Neural progenitor cell (in vitro differentiated cells): ENCODE measurements around the gene PDGFC. TPM values are rescaled to one million over a fixed set of nuclear protein-coding genes. Genes with fewer than 3 reads are reported as not detected.

Source experiments
- DNase-seq: peaks from one replicate; pipeline ENCODE4 v3.0.0-alpha.2; 2016; ENCODE audit warnings: low spot score
- H2AFZ ChIP-seq: fragments of 200-600 bp; sonication (generic); replicated peaks from 2 replicates; pipeline ENCODE4 v1.6.1; 2016; ENCODE audit warnings: antibody characterized with exemption
- H3F3A ChIP-seq: fragments of 200-600 bp; sonication (generic); 2 replicates; pipeline ENCODE4 v1.6.1; 2016; ENCODE audit warnings: antibody characterized with exemption, low read depth
- H3K27ac ChIP-seq: fragments of 200-600 bp; sonication (generic); 2 replicates; pipeline ENCODE4 v1.5.1; 2016; ENCODE audit warnings: mild to moderate bottlenecking
- H3K27me3 ChIP-seq: fragments of 200-600 bp; sonication (generic); 2 replicates; pipeline ENCODE4 v1.6.1; 2016; ENCODE audit warnings: mild to moderate bottlenecking, moderate library complexity
- H3K36me3 ChIP-seq: fragments of 200-600 bp; sonication (generic); 2 replicates; pipeline ENCODE4 v1.5.1; 2016
- H3K4me1 ChIP-seq: fragments of 200-600 bp; sonication (generic); 2 replicates; pipeline ENCODE4 v1.6.1; 2016; ENCODE audit warnings: mixed run types
- H3K4me2 ChIP-seq: fragments of 200-600 bp; sonication (generic); 2 replicates; pipeline ENCODE4 v1.6.1; 2016
- H3K4me3 ChIP-seq: fragments of 200-600 bp; sonication (generic); 2 replicates; pipeline ENCODE4 v1.5.1; 2016
- H3K79me2 ChIP-seq: fragments of 200-600 bp; sonication (generic); 2 replicates; pipeline ENCODE4 v1.6.1; 2016; ENCODE audit warnings: low read depth
- H3K9ac ChIP-seq: fragments of 200-600 bp; sonication (generic); 2 replicates; pipeline ENCODE4 v1.6.1; 2016
- H3K9me3 ChIP-seq: fragments of 200-600 bp; sonication (generic); 2 replicates; pipeline ENCODE4 v1.5.1; 2016; ENCODE audit warnings: low read depth
- H4K20me1 ChIP-seq: fragments of 200-600 bp; sonication (generic); 2 replicates; pipeline ENCODE4 v1.6.1; 2016; ENCODE audit warnings: low read depth
- H3K27ac Mint-ChIP-seq: 3 replicates; pipeline ENCODE4 v1.8.0; 2021; ENCODE audit warnings: mixed read lengths
- H3K27me3 Mint-ChIP-seq: 2 replicates; pipeline ENCODE4 v1.8.0; 2022; ENCODE audit warnings: low read depth, mild to moderate bottlenecking, inconsistent platforms, moderate library complexity, mixed read lengths; ENCODE audit not compliant: insufficient read depth
- H3K36me3 Mint-ChIP-seq: 3 replicates; pipeline ENCODE4 v1.8.0; 2021; ENCODE audit warnings: mixed read lengths
- H3K4me1 Mint-ChIP-seq: 3 replicates; pipeline ENCODE4 v1.8.0; 2021; ENCODE audit warnings: mixed read lengths
- H3K4me3 Mint-ChIP-seq: 3 replicates; pipeline ENCODE4 v1.8.0; 2021; ENCODE audit warnings: mild to moderate bottlenecking, moderate library complexity, mixed read lengths
- H3K9me3 Mint-ChIP-seq: 3 replicates; pipeline ENCODE4 v1.8.0; 2020; ENCODE audit warnings: mixed read lengths
- CTCF ChIP-seq: fragments of 200-600 bp; sonication (generic); IDR thresholded peaks from 2 replicates; pipeline ENCODE4 v1.5.1; 2017; ENCODE audit warnings: antibody characterized with exemption, mild to moderate bottlenecking
- EZH2 ChIP-seq: fragments of 200-600 bp; sonication (generic); IDR thresholded peaks from 2 replicates; pipeline ENCODE4 v1.6.1; 2017; ENCODE audit warnings: antibody characterized with exemption, mild to moderate bottlenecking, moderate library complexity
- EZH2phosphoT487 ChIP-seq: fragments of 200-600 bp; sonication (generic); IDR thresholded peaks from 2 replicates; pipeline ENCODE4 v1.6.1; 2017; ENCODE audit warnings: antibody characterized with exemption
- total RNA-seq: library from RNA; depleted of rRNA; stranded (reverse); fragments of >200 nt; gene quantifications from 2 replicates; pipeline ENCODE4 v1.2.3, GENCODE V29; 2015; ENCODE audit warnings: low replicate concordance

PDGFC gene
- total RNA-seq, 1 donor from 2014 or later, result 4.7 TPM

GRCh38 chr4:156830351-156830750 lies 141.2 kb downstream of the PDGFC start:
- no peak overlapping the region for H3K27ac Mint-ChIP-seq
- no peaks in the 10 kb centered on the region for H3F3A ChIP-seq
- no peaks in the 10 kb centered on the region for H3K4me1 Mint-ChIP-seq
- H3K4me1 ChIP-seq, result no peaks in the 10 kb centered on the region
- no peaks in the 10 kb centered on the region for H3K36me3 Mint-ChIP-seq
- no peaks in the 10 kb centered on the region for H3K9me3 ChIP-seq
- H3K4me3 Mint-ChIP-seq, result no peak overlapping the region
- H3K27me3 ChIP-seq, result no peaks in the 10 kb centered on the region
- no peaks in the 10 kb centered on the region for H3K36me3 ChIP-seq
- H3K4me3 ChIP-seq, result no peak overlapping the region
- DNase-seq, result no peak
- H3K27me3 Mint-ChIP-seq, result no peaks in the 10 kb centered on the region
- no peak for TF ChIP-seq CTCF
- no peak for TF ChIP-seq EZH2
- no peak for TF ChIP-seq EZH2phosphoT487
- H2AFZ ChIP-seq, result no peak overlapping the region
- no peaks in the 10 kb centered on the region for H3K9me3 Mint-ChIP-seq
- no peaks in the 10 kb centered on the region for H3K79me2 ChIP-seq
- H3K27ac ChIP-seq, result no peak overlapping the region
- H4K20me1 ChIP-seq, result no peaks in the 10 kb centered on the region
- no peak overlapping the region for H3K9ac ChIP-seq
- H3K4me2 ChIP-seq, result no peak overlapping the region

GRCh38 chr4:156829201-156829873 lies 142.3 kb downstream of the PDGFC start:
- Histone ChIP-seq H3K9me3 (no peaks in the 10 kb centered on the region), H3K4me2 (no peak overlapping the region), H3K27me3 (no peaks in the 10 kb centered on the region), H3F3A (no peaks in the 10 kb centered on the region), H3K4me1 (no peaks in the 10 kb centered on the region), H4K20me1 (no peaks in the 10 kb centered on the region), H3K79me2 (no peaks in the 10 kb centered on the region), H3K27ac (no peak overlapping the region), H3K9ac (no peak overlapping the region), H3K4me3 (no peak overlapping the region), H3K36me3 (no peaks in the 10 kb centered on the region), H2AFZ (no peak overlapping the region)
- no peak for TF ChIP-seq CTCF
- TF ChIP-seq EZH2phosphoT487, result no peak
- Mint-ChIP-seq H3K27ac (no peak overlapping the region), H3K4me1 (no peaks in the 10 kb centered on the region), H3K27me3 (no peaks in the 10 kb centered on the region), H3K36me3 (no peaks in the 10 kb centered on the region), H3K9me3 (no peaks in the 10 kb centered on the region), H3K4me3 (no peak overlapping the region)
- DNase-seq, result no peak

- Histone ChIP-seq H3K4me3 (no peak overlapping the region), H3K27ac (no peak overlapping the region)
- H3K4me1 Mint-ChIP-seq, result no peaks in the 10 kb centered on the region
Observed at GRCh38 chr4:156827519-156827918, 144.1 kb downstream of the PDGFC start.

More at GRCh38 chr4:156827519-156827918, 144.1 kb downstream of the PDGFC start:
- no peaks in the 10 kb centered on the region for H3K27me3 Mint-ChIP-seq
- no peaks in the 10 kb centered on the region for H3F3A ChIP-seq
- no peak overlapping the region for H3K9ac ChIP-seq
- no peak overlapping the region for H3K27ac Mint-ChIP-seq
- H3K36me3 Mint-ChIP-seq, result no peaks in the 10 kb centered on the region
- no peak overlapping the region for H2AFZ ChIP-seq
- H4K20me1 ChIP-seq, result no peaks in the 10 kb centered on the region
- no peaks in the 10 kb centered on the region for H3K36me3 ChIP-seq
- no peaks in the 10 kb centered on the region for H3K79me2 ChIP-seq
- H3K9me3 ChIP-seq, result no peaks in the 10 kb centered on the region
- no peak overlapping the region for H3K4me2 ChIP-seq
- TF ChIP-seq EZH2 (no peak), CTCF (no peak), EZH2phosphoT487 (no peak)
- no peaks in the 10 kb centered on the region for H3K27me3 ChIP-seq
- no peak for DNase-seq
- H3K4me3 Mint-ChIP-seq, result no peak overlapping the region
- H3K4me1 ChIP-seq, result no peaks in the 10 kb centered on the region
- H3K9me3 Mint-ChIP-seq, result no peaks in the 10 kb centered on the region
